HepG2 (cell line): ENCODE data around the gene MFAP4. TPM values are rescaled to one million over a fixed set of nuclear protein-coding genes. Genes with fewer than 3 reads are reported as not detected.

ENCODE experiments used
- ATAC-seq: fragments of 200-7000 bp; cut with Tn5 transposase; 3 replicates; pipeline ENCODE4 v1.9.1; 2020; ENCODE audit warnings: mild to moderate bottlenecking, moderate library complexity
- BruUV-seq: library from RNA; stranded (reverse); fragments of 400-500 nt; replicated peaks from 2 replicates; lab custom pipeline; 2021; lab: Mats Ljungman, UMichigan
- CTCF ChIA-PET: fragments of 300-600 bp; formaldehyde crosslinking; extraction: SDS; loops from one replicate; lab custom pipeline; 2021; ENCODE audit warnings: low total read pairs, inconsistent platforms, low intra/inter-chr PET ratio; lab: Yijun Ruan, JAX
- POLR2A ChIA-PET: fragments of 350-600 bp; sonication (Branson Sonifier 250); formaldehyde crosslinking; loops from one replicate; lab custom pipeline; 2020; ENCODE audit warnings: antibody characterized with exemption, inconsistent platforms; lab: Yijun Ruan, JAX
- DNase-seq: peaks from one replicate; pipeline ENCODE4 v3.0.0-alpha.2; 2015; ENCODE audit warnings: low spot score
- FAIRE-seq: peaks from 3 replicates; lab custom pipeline; 2011; peaks lifted over from hg19 to GRCh38; lab: Jason Lieb, UNC
- H2AFZ ChIP-seq: one replicate; pipeline ENCODE4 v1.6.1; 2011; ENCODE audit warnings: low read length, inconsistent platforms
- H3K27ac ChIP-seq: fragments of 300-600 bp; 3 replicates; pipeline ENCODE4 v1.8.0; 2011; ENCODE audit warnings: mixed run types, mild to moderate bottlenecking, mixed read lengths, low read length, inconsistent platforms; ENCODE audit not compliant: insufficient read depth; ENCODE audit errors: extremely low read length
- H3K27me3 ChIP-seq, 2 experiments: fragments of 200-600 bp in 1 of 2; 2 replicates in 1 of 2; 3 replicates in 1 of 2; pipeline versions ENCODE4 v1.6.0 to v1.8.0; 2011; ENCODE audit warnings: low read length in 2 of 2, mild to moderate bottlenecking in 2 of 2, moderate library complexity in 2 of 2, inconsistent platforms in 1 of 2; ENCODE audit not compliant: insufficient read depth in 2 of 2, control insufficient read depth in 1 of 2
- H3K36me3 ChIP-seq, 2 experiments: fragments of 200-600 bp in 1 of 2; replicated peaks in 1 of 2; 2 replicates in 1 of 2; 3 replicates in 1 of 2; pipeline versions ENCODE4 v1.5.1 to v1.8.0; 2011; ENCODE audit warnings: low read length in 2 of 2, inconsistent platforms in 1 of 2; ENCODE audit not compliant: insufficient read depth in 2 of 2, control insufficient read depth in 1 of 2
- H3K4me1 ChIP-seq: 2 replicates; pipeline ENCODE4 v1.5.1; 2012; ENCODE audit warnings: low read length, inconsistent platforms; ENCODE audit not compliant: insufficient read depth
- H3K4me2 ChIP-seq: 2 replicates; pipeline ENCODE4 v1.6.0; 2011; ENCODE audit warnings: low read depth, low read length, inconsistent platforms
- H3K4me3 ChIP-seq, 3 experiments: fragments of 200-600 bp in 1 of 3; sonication (generic), shearing (Covaris generic) in 1 of 3; replicated peaks in 1 of 3; 2 replicates each; pipeline ENCODE4 v1.5.1; 2011 to 2016; ENCODE audit warnings: low read length in 3 of 3, inconsistent platforms in 2 of 3, low read depth in 2 of 3, mild to moderate bottlenecking in 2 of 3, control low read depth in 1 of 3, mixed read lengths in 1 of 3; ENCODE audit not compliant: insufficient read depth in 1 of 3
- H3K79me2 ChIP-seq: one replicate; pipeline ENCODE4 v1.6.1; 2011; ENCODE audit warnings: low read length, inconsistent platforms; ENCODE audit not compliant: insufficient read depth
- H3K9ac ChIP-seq: 2 replicates; pipeline ENCODE4 v1.6.0; 2011; ENCODE audit warnings: mild to moderate bottlenecking, low read depth, low read length, inconsistent platforms; ENCODE audit not compliant: insufficient read depth
- H3K9me3 ChIP-seq: 2 replicates; pipeline ENCODE4 v1.5.1; 2012; ENCODE audit warnings: mild to moderate bottlenecking, low read length
- H4K20me1 ChIP-seq: 2 replicates; pipeline ENCODE4 v1.6.0; 2011; ENCODE audit warnings: inconsistent platforms, mild to moderate bottlenecking, low read length, moderate library complexity; ENCODE audit not compliant: insufficient read depth
- ZKSCAN1 ChIP-seq: fragments of 150-350 bp; IDR thresholded peaks from 2 replicates; pipeline ENCODE4 v1.6.1; 2014; ENCODE audit warnings: low read length
- WGBS: methylation state at CpG from one replicate; pipeline ENCODE4 v1.1.6; 2017; ENCODE audit warnings: low lambda C conversion rate; 5-methylcytosine and 5-hydroxymethylcytosine counted together
- in situ Hi-C: cut with HindIII; loops from 2 replicates; pipeline ENCODE4 v1.10.0; 2017; ENCODE audit warnings: low pct_unique_long_range_greater_than_20kb; ENCODE audit not compliant: extremely low pct_ligation_motif_present
- intact Hi-C: fragments of 100-400 bp; cut with micrococcal nuclease; formaldehyde crosslinking; loops from one replicate; pipeline ENCODE4 v1.10.0; 2022; ENCODE audit not compliant: unreplicated experiment
- polyA plus RNA-seq, 8 experiments: library from polyadenylated mRNA; depleted of rRNA in 3 of 8; stranded (reverse) in 7 of 8; unstranded in 1 of 8; fragments of >200 nt; fragmentation: Illumina TruSeq in 4 of 8; extraction: Trizol in 4 of 8; gene quantifications; 2 replicates each; pipeline versions ENCODE4 v1.2.1 to v1.2.3, GENCODE V29; 2011 to 2016; ENCODE audit warnings: low read depth in 4 of 8, missing spikeins in 1 of 8, mixed read lengths in 1 of 8; ENCODE audit not compliant: insufficient read depth in 1 of 8
- total RNA-seq, 5 experiments: library from RNA; depleted of rRNA; stranded (reverse); fragments of >200 nt; fragmentation: Illumina TruSeq; extraction: Trizol; gene quantifications; 2 replicates each; pipeline ENCODE4 v1.2.3, GENCODE V29; 2016; ENCODE audit warnings: low read depth in 1 of 5
- TF ChIP-seq, protein P1 (sequence below): sonication (generic); formaldehyde crosslinking; IDR thresholded peaks from 2 replicates; pipeline ENCODE4 v1.5.0; 2020; ENCODE audit warnings: mild to moderate bottlenecking, missing genetic modification reagents, moderate library complexity
- TF ChIP-seq, protein P2 (sequence below): IDR thresholded peaks from 2 replicates; pipeline ENCODE4 v1.6.1; 2016; ENCODE audit warnings: low read depth, control low read depth
- TF ChIP-seq, protein P3 (sequence below): sonication (generic); formaldehyde crosslinking; IDR thresholded peaks from 2 replicates; pipeline ENCODE4 v1.4.0; 2020; ENCODE audit warnings: missing genetic modification reagents

MFAP4 gene
- total and polyA plus RNA-seq, 2 of the 13 experiments (the other 11 are each of a cell fraction or from before 2014, with no cell fraction given): 0.08 TPM; not detected in 1

DNA sequence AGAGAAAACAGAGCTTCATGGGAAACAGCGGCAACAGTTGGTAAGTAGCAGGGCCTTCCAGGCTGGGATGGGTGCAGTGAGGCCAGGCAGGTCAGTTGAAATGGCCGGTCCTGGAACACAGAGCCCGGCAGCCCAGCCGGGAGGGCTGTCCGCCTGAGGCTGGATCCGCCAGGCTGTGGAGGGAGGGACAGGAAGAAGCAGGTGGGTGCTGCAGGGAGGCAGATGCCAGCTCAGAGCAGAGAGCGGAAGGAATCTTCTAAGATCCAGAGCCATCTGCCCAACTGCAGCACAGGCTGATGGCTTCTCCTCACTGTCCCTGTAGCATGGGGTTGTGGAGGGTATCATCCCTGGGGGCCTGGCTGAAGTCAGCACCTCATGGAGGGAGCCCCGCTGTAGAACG is 24.6 kb upstream of the MFAP4 start (continued):
- no peak for TF ChIP-seq ZKSCAN1

DNA sequence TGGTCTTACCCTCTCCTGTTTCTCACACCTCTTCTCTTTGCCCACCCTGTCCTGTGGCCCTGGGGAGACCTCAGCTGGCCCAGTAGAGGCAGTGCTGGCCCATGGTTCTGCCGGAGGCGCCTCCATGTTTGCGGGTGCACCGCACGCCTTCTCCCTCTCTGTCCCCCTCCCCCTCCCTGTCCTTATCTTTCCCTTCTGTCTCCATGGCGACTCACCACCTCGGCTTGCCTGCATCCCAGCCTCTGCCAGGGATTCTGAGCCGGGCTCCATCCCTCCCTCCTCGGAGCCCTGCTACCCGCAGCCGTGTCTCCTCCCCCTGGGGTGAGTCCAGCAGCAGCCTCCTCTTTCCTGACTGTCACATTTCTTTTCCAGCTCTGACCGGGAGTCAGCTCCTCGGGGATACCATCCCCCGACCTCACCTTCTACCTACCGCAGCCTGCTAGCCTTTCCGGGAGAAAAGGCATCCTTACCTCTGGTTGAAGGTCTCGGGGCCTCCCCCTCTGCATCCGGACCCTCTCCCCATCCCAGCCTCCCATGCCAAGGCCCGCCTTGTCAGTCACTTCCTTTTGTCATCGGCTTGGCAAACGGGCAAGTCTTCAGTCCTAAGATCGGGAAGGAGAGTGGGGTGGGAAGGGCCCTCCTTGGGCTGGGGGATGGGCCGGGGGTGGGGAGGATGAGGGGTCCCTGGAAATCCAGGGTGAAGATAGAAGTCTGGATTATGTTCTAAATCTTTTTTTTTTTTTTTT is 24.1 kb upstream of the MFAP4 start, which contains the start of gene RNF112:
RNF112 (plus strand) TSS at position 358 of the 746 bp plus-strand sequence; CDS start at position 535, 177 bp downstream.
- H3K27me3 ChIP-seq: peaks cover 12 to 42% of the 10 kb centered on the region in 2 experiments
- no peaks in the 10 kb centered on the region for H3K36me3 ChIP-seq
- H3K9me3 ChIP-seq: no peaks in the 10 kb centered on the region
- H3K9ac ChIP-seq: no peak within 1 kb of the TSS
- H3K4me3 ChIP-seq: no peak within 1 kb of the TSS
- POLR2A ChIA-PET: no interaction called here
- H2AFZ ChIP-seq: no peak within 1 kb of the TSS
- 25% methylated on average over 23 of the region's 23 CpGs for WGBS
- no peak within 1 kb of the TSS for H3K4me2 ChIP-seq
- ATAC-seq: no peak
- no peak for FAIRE-seq
- in situ Hi-C loops: no loop called here
- CTCF ChIA-PET: no interaction called here
- H3K27ac ChIP-seq: no peak within 1 kb of the TSS
- no peak for DNase-seq
- no peaks in the 10 kb centered on the region for H3K4me1 ChIP-seq
- no peaks in the 10 kb centered on the region for H3K79me2 ChIP-seq
- BruUV-seq: no TSS peak
- no peaks in the 10 kb centered on the region for H4K20me1 ChIP-seq
- TF ChIP-seq, protein P1, sequence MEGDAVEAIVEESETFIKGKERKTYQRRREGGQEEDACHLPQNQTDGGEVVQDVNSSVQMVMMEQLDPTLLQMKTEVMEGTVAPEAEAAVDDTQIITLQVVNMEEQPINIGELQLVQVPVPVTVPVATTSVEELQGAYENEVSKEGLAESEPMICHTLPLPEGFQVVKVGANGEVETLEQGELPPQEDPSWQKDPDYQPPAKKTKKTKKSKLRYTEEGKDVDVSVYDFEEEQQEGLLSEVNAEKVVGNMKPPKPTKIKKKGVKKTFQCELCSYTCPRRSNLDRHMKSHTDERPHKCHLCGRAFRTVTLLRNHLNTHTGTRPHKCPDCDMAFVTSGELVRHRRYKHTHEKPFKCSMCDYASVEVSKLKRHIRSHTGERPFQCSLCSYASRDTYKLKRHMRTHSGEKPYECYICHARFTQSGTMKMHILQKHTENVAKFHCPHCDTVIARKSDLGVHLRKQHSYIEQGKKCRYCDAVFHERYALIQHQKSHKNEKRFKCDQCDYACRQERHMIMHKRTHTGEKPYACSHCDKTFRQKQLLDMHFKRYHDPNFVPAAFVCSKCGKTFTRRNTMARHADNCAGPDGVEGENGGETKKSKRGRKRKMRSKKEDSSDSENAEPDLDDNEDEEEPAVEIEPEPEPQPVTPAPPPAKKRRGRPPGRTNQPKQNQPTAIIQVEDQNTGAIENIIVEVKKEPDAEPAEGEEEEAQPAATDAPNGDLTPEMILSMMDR (CRISPR knock-in tag): peak; percentile 7; the same call in 1 of the 2 replicates
- TF ChIP-seq, protein P2, sequence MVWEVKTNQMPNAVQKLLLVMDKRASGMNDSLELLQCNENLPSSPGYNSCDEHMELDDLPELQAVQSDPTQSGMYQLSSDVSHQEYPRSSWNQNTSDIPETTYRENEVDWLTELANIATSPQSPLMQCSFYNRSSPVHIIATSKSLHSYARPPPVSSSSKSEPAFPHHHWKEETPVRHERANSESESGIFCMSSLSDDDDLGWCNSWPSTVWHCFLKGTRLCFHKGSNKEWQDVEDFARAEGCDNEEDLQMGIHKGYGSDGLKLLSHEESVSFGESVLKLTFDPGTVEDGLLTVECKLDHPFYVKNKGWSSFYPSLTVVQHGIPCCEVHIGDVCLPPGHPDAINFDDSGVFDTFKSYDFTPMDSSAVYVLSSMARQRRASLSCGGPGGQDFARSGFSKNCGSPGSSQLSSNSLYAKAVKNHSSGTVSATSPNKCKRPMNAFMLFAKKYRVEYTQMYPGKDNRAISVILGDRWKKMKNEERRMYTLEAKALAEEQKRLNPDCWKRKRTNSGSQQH (CRISPR knock-in tag): no peak
- TF ChIP-seq, protein P3, sequence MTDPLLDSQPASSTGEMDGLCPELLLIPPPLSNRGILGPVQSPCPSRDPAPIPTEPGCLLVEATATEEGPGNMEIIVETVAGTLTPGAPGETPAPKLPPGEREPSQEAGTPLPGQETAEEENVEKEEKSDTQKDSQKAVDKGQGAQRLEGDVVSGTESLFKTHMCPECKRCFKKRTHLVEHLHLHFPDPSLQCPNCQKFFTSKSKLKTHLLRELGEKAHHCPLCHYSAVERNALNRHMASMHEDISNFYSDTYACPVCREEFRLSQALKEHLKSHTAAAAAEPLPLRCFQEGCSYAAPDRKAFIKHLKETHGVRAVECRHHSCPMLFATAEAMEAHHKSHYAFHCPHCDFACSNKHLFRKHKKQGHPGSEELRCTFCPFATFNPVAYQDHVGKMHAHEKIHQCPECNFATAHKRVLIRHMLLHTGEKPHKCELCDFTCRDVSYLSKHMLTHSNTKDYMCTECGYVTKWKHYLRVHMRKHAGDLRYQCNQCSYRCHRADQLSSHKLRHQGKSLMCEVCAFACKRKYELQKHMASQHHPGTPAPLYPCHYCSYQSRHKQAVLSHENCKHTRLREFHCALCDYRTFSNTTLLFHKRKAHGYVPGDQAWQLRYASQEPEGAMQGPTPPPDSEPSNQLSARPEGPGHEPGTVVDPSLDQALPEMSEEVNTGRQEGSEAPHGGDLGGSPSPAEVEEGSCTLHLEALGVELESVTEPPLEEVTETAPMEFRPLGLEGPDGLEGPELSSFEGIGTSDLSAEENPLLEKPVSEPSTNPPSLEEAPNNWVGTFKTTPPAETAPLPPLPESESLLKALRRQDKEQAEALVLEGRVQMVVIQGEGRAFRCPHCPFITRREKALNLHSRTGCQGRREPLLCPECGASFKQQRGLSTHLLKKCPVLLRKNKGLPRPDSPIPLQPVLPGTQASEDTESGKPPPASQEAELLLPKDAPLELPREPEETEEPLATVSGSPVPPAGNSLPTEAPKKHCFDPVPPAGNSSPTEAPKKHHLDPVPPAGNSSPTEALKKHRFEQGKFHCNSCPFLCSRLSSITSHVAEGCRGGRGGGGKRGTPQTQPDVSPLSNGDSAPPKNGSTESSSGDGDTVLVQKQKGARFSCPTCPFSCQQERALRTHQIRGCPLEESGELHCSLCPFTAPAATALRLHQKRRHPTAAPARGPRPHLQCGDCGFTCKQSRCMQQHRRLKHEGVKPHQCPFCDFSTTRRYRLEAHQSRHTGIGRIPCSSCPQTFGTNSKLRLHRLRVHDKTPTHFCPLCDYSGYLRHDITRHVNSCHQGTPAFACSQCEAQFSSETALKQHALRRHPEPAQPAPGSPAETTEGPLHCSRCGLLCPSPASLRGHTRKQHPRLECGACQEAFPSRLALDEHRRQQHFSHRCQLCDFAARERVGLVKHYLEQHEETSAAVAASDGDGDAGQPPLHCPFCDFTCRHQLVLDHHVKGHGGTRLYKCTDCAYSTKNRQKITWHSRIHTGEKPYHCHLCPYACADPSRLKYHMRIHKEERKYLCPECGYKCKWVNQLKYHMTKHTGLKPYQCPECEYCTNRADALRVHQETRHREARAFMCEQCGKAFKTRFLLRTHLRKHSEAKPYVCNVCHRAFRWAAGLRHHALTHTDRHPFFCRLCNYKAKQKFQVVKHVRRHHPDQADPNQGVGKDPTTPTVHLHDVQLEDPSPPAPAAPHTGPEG (CRISPR knock-in tag): no peak
- intact Hi-C loops: no loop called here
